K562 (cell line): ENCODE measurements around the gene CTCF. TPM values are rescaled to one million over a fixed set of nuclear protein-coding genes. Genes with fewer than 3 reads are reported as not detected.

ENCODE experiments used
- CBFB ChIP-seq: sonication (generic); formaldehyde crosslinking; IDR thresholded peaks from 2 replicates; pipeline ENCODE4 v1.4.0; 2020; ENCODE audit warnings: mild to moderate bottlenecking, missing genetic modification reagents
- KLF16 ChIP-seq: IDR thresholded peaks from 2 replicates; pipeline ENCODE4 v1.6.1; 2016; ENCODE audit warnings: antibody characterized with exemption
- MGA ChIP-seq: fragments of 450-650 bp; IDR thresholded peaks from 2 replicates; pipeline ENCODE4 v1.6.1; 2016; ENCODE audit warnings: mild to moderate bottlenecking, moderate library complexity
- PREB ChIP-seq: sonication (generic); formaldehyde crosslinking; IDR thresholded peaks from 2 replicates; pipeline ENCODE4 v1.8.1; 2023; ENCODE audit warnings: mild to moderate bottlenecking, missing genetic modification reagents
- RUNX1 ChIP-seq: sonication (generic); IDR thresholded peaks from 2 replicates; pipeline ENCODE4 v1.6.1; 2016; ENCODE audit warnings: antibody characterized with exemption, low read depth
- SAFB ChIP-seq: fragments of 200-400 bp; formaldehyde crosslinking; IDR thresholded peaks from 2 replicates; pipeline ENCODE4 v1.6.1; 2017; ENCODE audit warnings: low read depth, low read length, borderline replicate concordance
- SIRT6 ChIP-seq: IDR thresholded peaks from one replicate; pipeline ENCODE4 v1.6.1; 2012; ENCODE audit warnings: low read depth, mild to moderate bottlenecking, control low read depth, inconsistent platforms, low read length, moderate library complexity
- SMARCA5 ChIP-seq: fragments of 450-650 bp; IDR thresholded peaks from 2 replicates; pipeline ENCODE4 v1.6.1; 2016
- SMARCE1 ChIP-seq: fragments of 450-650 bp; IDR thresholded peaks from 2 replicates; pipeline ENCODE4 v1.7.1; 2016; ENCODE audit warnings: mild to moderate bottlenecking
- ZNF124 ChIP-seq: sonication (generic); formaldehyde crosslinking; IDR thresholded peaks from 2 replicates; pipeline ENCODE4 v1.8.1; 2022; ENCODE audit warnings: missing genetic modification reagents
- polyA plus RNA-seq, 8 experiments: library from polyadenylated mRNA; depleted of rRNA in 4 of 8; stranded (reverse) in 5 of 8; unstranded in 3 of 8; fragments of >200 nt; fragmentation: Nextera tagmentation in 2 of 8; fragmentation: Illumina TruSeq in 1 of 8; extraction: Ambion mirVana in 2 of 8; extraction: Trizol in 1 of 8; gene quantifications; 2 replicates each; pipeline versions ENCODE4 v1.2.1 to v1.2.3, GENCODE V29; 2011 to 2014; ENCODE audit warnings: inconsistent platforms in 1 of 8, missing spikeins in 1 of 8
- total RNA-seq, 7 experiments: library from RNA; depleted of rRNA in 6 of 7; stranded (reverse); fragments of >200 nt in 6 of 7; fragmentation: Illumina TruSeq in 2 of 7; extraction: Trizol in 2 of 7; gene quantifications; 2 replicates each; pipeline versions ENCODE4 v1.2.1 to v1.2.3, GENCODE V29; 2011 to 2021; ENCODE audit warnings: low replicate concordance in 1 of 7
- TF ChIP-seq, protein P1 (sequence below): fragments of 450-650 bp; IDR thresholded peaks from 2 replicates; pipeline ENCODE4 v1.7.1; 2018; ENCODE audit warnings: mild to moderate bottlenecking, low read depth; ENCODE audit not compliant: partially characterized antibody

Gene CTCF
- total and polyA plus RNA-seq, 9 of the 15 experiments (the other 6 are each of a cell fraction or from before 2014, with no cell fraction given) = 7.8 to 49.2 (median 33.9) TPM

DNA sequence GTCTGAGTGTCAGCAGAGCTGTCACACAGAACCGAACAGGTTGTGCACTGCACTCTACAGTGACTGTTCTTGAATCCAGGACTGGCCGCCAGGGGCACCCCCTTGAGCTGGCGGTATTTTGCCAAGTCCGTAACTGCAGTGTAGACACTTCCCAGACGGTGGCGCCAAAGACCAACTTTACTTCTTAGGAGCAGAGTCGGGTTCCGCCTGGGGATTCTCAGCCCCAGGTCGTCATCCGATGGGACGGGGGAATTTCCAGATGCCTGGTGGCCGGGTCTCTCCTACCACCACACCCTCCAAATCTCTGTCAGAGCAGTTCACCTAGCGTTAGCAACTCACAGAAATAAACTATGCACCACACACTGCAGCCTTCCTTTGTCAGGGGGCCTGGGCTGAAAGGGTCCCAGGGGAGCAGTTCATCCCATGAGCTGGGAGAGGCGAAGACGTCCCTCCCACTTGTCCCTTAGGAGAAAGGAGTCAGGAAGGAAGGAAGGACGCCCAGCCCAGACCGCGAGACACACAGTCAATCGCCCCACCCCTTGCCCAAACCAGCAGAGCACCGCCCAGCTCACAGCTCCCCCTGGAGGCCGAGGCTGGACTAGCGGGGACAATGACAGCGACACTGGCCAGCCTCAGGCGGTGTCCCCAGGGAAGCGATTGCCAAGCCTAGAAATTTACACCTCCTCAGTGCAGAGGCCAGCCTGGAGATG is 41.1 kb upstream of the CTCF start (continued):
- TF ChIP-seq MGA (no peak), ZNF124 (CRISPR knock-in tag) (no peak), SMARCE1 (peak; percentile 42; the same call in 1 of the 2 replicates), KLF16 (peak; percentile 51), SIRT6 (no peak), CBFB (CRISPR knock-in tag) (no peak), PREB (CRISPR knock-in tag) (peak; percentile 49), SAFB (no peak), RUNX1 (peak; percentile 16; the same call in 1 of the 2 replicates), SMARCA5 (peak; percentile 92)
- TF ChIP-seq, protein P1, sequence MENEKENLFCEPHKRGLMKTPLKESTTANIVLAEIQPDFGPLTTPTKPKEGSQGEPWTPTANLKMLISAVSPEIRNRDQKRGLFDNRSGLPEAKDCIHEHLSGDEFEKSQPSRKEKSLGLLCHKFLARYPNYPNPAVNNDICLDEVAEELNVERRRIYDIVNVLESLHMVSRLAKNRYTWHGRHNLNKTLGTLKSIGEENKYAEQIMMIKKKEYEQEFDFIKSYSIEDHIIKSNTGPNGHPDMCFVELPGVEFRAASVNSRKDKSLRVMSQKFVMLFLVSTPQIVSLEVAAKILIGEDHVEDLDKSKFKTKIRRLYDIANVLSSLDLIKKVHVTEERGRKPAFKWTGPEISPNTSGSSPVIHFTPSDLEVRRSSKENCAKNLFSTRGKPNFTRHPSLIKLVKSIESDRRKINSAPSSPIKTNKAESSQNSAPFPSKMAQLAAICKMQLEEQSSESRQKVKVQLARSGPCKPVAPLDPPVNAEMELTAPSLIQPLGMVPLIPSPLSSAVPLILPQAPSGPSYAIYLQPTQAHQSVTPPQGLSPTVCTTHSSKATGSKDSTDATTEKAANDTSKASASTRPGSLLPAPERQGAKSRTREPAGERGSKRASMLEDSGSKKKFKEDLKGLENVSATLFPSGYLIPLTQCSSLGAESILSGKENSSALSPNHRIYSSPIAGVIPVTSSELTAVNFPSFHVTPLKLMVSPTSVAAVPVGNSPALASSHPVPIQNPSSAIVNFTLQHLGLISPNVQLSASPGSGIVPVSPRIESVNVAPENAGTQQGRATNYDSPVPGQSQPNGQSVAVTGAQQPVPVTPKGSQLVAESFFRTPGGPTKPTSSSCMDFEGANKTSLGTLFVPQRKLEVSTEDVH = peak; percentile 54
